ENCODE data around the gene FAM90A1. TPM values are rescaled to one million over a fixed set of nuclear protein-coding genes. Genes with fewer than 3 reads are reported as not detected.
"Not testable (repeated sequence)": the region's sequence is repeated elsewhere in the genome, so short reads cannot be mapped to it uniquely, and the experiment has no call there.

FAM90A1 gene
- total RNA-seq: not detected in 3 replicates
- long read RNA-seq, partial matches to known transcripts: 0 of 1 reads
- long read RNA-seq, other reads (novel, unspliced or antisense): 1 of 1 reads

DNA sequence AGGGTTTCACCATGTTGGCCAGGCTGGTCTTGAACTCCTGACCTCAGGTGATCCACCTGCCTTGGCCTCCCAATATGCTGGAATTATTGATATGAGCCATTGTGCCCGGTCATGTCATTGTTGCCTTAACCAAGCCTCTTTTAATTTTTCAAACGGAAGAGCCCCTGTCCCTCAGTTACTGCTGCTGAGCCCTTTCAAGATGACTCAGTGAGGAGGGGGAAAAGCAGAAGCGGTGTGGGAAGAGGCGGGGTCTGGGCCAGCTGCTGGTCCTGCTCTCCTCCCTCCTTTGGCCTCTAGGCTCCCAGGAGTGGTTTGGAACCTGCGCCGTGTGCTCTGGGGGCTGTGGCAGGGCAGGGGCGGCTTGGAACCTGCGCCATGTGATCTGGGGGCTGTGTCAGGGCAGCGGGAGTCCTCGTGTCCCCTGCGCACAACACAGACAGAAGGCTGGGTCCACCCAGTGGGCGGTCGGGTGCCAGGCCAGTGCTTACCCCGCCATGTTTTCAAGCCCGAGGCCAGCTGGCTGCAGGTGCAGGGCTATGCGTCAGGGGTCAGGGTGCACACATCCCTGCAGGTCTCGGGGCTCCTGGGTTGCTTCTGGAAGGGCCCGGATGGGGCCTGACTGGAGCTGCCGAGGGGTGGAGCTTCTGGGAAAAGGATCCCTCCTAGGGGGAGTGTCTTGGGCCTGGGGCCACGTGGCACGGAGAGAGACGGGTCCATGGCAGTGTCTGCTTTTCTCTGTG lies at the start of gene FAM90A1:
FAM90A1 (minus strand) TSS at position 627 of the 740 bp plus-strand sequence. CDS start 2,786 bp downstream, outside the sequence.
- not testable (repeated sequence) for H3K4me1 Mint-ChIP-seq (ENCODE audit: low read depth); H3K27ac Mint-ChIP-seq (ENCODE audit: unreplicated experiment); H3K36me3 Mint-ChIP-seq (ENCODE audit: low read depth); H3K9me3 Mint-ChIP-seq (ENCODE audit: low read depth); H3K27me3 Mint-ChIP-seq (ENCODE audit: low read depth); H3K4me3 Mint-ChIP-seq (ENCODE audit: unreplicated experiment); DNase-seq (ENCODE audit: low spot score)

DNA sequence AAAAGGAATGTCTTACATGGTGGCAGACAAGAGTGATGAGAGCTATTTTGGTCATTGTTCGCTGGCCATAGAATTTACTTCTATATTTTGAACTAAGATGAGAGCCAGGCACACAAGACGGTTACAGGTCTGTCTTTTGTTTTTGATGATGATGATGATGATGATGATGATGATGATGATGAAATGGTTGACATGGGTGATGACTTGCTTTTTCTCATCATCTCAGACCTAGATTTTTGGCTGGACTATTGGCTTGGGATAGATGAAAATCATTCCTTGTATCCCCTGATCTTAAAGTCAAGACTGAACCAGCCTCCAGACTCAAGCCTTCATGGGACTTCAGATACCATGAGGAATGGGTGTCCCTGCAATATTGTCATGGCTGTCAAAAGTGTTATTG lies 49.0 kb upstream of the FAM90A1 start:
- not testable (repeated sequence) for H3K27me3 Mint-ChIP-seq (ENCODE audit: low read depth); DNase-seq (ENCODE audit: low spot score); H3K4me3 Mint-ChIP-seq (ENCODE audit: unreplicated experiment); H3K4me1 Mint-ChIP-seq (ENCODE audit: low read depth); H3K9me3 Mint-ChIP-seq (ENCODE audit: low read depth); H3K27ac Mint-ChIP-seq (ENCODE audit: unreplicated experiment); H3K36me3 Mint-ChIP-seq (ENCODE audit: low read depth)

DNA sequence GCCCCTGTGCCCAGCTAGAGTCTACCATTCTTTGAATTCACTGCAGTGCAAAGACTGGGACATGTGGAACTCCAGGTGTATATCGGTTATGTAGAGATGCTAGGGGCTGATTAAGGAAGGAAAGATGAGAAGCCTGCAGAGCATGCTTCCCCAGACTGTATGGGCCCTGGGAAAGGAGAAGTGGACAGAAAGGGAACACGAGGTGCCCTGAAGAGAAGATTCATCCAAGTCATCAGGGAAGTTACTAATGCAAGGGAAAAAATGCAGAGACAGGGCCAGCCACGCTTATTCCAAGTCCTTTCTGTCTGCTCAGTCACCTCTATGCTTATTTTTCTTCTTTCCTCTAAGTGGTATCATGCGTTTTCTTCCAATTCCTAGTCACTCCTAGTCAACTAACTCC lies 39.3 kb upstream of the FAM90A1 start:
- not testable (repeated sequence) for H3K36me3 Mint-ChIP-seq (ENCODE audit: low read depth); H3K27me3 Mint-ChIP-seq (ENCODE audit: low read depth); H3K4me1 Mint-ChIP-seq (ENCODE audit: low read depth); H3K27ac Mint-ChIP-seq (ENCODE audit: unreplicated experiment); H3K9me3 Mint-ChIP-seq (ENCODE audit: low read depth); H3K4me3 Mint-ChIP-seq (ENCODE audit: unreplicated experiment); DNase-seq (ENCODE audit: low spot score)

- not testable (repeated sequence) for DNase-seq (ENCODE audit: low spot score); H3K27ac Mint-ChIP-seq (ENCODE audit: unreplicated experiment); H3K4me3 Mint-ChIP-seq (ENCODE audit: unreplicated experiment); H3K9me3 Mint-ChIP-seq (ENCODE audit: low read depth); H3K4me1 Mint-ChIP-seq (ENCODE audit: low read depth); H3K27me3 Mint-ChIP-seq (ENCODE audit: low read depth); H3K36me3 Mint-ChIP-seq (ENCODE audit: low read depth)
These were observed 36.8 kb upstream of the FAM90A1 start for GRCh38 chr12:8264236-8264635.

- not testable (repeated sequence) for DNase-seq (ENCODE audit: low spot score); H3K4me1 Mint-ChIP-seq (ENCODE audit: low read depth); H3K36me3 Mint-ChIP-seq (ENCODE audit: low read depth); H3K4me3 Mint-ChIP-seq (ENCODE audit: unreplicated experiment); H3K27ac Mint-ChIP-seq (ENCODE audit: unreplicated experiment); H3K27me3 Mint-ChIP-seq (ENCODE audit: low read depth); H3K9me3 Mint-ChIP-seq (ENCODE audit: low read depth)
These were observed 33.7 kb upstream of the FAM90A1 start for GRCh38 chr12:8261111-8261554.

DNA sequence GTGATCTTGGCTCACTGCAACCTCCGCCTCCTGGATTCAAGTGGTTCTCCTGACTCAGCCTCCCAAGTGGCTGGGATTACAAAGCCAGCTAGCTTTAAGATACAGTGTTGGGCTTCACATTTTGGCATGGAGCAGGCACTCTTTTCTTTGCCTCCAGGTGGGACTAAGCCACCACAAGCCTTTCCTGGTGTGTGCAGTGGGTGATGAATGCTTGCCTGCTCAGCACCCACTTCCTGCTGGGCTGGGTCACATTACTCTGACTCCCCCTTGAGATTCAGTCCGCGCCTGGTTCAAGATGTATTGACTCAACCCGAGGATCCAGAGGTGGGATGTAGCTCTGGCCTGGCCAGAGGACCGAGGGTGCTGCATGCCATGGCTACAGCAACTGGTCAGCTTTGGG lies 28.9 kb upstream of the FAM90A1 start:
- not testable (repeated sequence) for DNase-seq (ENCODE audit: low spot score); H3K27me3 Mint-ChIP-seq (ENCODE audit: low read depth)

DNA sequence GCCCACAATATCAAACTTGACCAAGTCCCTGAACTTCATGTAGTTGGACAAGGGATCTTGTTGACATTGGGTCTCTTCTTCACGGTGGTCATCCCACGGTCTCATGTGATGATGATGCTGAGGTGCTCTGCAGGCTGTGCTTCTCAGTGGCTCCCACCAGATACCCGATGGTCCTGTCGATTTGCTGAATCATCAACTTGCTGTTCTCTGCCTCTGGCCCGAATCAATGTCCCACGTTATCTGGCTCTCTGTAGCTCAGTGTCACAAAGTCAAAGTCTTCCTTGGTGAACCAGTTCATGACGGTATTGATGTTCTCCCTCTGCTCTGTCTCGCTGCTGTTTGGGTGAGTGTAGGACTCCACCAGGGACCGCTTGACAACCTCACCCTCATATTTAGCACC lies 27.3 kb upstream of the FAM90A1 start:
- not testable (repeated sequence) for DNase-seq (ENCODE audit: low spot score); H3K4me1 Mint-ChIP-seq (ENCODE audit: low read depth); H3K27me3 Mint-ChIP-seq (ENCODE audit: low read depth); H3K4me3 Mint-ChIP-seq (ENCODE audit: unreplicated experiment); H3K27ac Mint-ChIP-seq (ENCODE audit: unreplicated experiment); H3K9me3 Mint-ChIP-seq (ENCODE audit: low read depth); H3K36me3 Mint-ChIP-seq (ENCODE audit: low read depth)

More for the DNA sequence above, 28.9 kb upstream of the FAM90A1 start:
- not testable (repeated sequence) for H3K36me3 Mint-ChIP-seq (ENCODE audit: low read depth); H3K4me1 Mint-ChIP-seq (ENCODE audit: low read depth); H3K9me3 Mint-ChIP-seq (ENCODE audit: low read depth); H3K4me3 Mint-ChIP-seq (ENCODE audit: unreplicated experiment); H3K27ac Mint-ChIP-seq (ENCODE audit: unreplicated experiment)

- not testable (repeated sequence) for H3K27ac Mint-ChIP-seq (ENCODE audit: unreplicated experiment); DNase-seq (ENCODE audit: low spot score); H3K4me3 Mint-ChIP-seq (ENCODE audit: unreplicated experiment); H3K4me1 Mint-ChIP-seq (ENCODE audit: low read depth); H3K36me3 Mint-ChIP-seq (ENCODE audit: low read depth); H3K27me3 Mint-ChIP-seq (ENCODE audit: low read depth); H3K9me3 Mint-ChIP-seq (ENCODE audit: low read depth)
These were observed 24.8 kb upstream of the FAM90A1 start for GRCh38 chr12:8252056-8252818.

DNA sequence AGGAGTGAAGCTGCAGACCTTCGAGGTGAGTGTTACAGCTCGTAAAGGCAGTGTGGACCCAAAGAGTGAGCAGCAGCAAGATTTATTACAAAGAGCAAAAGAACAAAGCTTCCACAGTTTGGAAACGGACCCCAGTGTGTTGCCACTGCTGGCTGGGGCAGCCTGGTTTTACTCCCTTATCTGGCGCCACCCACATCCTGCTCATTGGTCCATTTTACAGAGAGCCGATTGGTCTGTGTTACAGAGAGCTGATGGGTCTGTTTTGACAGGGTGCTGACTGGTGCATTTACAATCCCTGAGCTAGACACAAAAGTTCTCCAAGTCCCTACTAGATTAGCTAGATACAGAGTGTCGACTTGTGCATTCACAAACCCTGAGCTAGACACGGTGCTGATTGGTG lies 24.2 kb upstream of the FAM90A1 start:
- H3K36me3 Mint-ChIP-seq (ENCODE audit: low read depth); H3K4me3 Mint-ChIP-seq (ENCODE audit: unreplicated experiment); DNase-seq (ENCODE audit: low spot score); H3K9me3 Mint-ChIP-seq (ENCODE audit: low read depth); H3K27ac Mint-ChIP-seq (ENCODE audit: unreplicated experiment); H3K27me3 Mint-ChIP-seq (ENCODE audit: low read depth); H3K4me1 Mint-ChIP-seq (ENCODE audit: low read depth): not testable (repeated sequence)

DNA sequence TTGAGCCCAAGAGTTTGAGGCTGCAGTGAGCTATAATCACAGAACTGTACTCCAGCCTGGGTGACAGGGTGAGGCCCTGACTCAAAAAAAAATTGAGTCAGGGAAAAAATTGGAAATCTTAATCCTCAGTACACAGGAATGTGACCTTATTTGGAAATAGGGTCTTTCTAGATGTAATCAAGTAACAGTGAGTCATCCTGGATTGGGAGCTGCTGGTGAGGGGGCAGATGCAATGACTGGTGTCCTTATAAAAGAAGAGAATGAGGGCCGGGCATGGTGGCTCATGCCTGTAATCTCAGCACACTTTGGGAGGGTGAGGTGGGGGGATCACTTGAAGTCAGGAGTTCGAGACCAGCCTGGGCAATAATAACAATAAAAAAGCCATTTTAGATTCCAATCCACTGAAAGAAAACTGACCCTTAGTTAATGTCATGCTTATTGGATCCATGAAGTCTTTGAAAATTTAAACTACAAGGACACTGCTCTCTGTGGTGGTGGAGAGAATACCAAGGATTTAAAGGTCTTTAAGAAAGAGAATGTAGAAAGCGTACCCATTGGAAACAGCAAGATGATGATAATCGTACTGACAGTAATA lies 19.6 kb upstream of the FAM90A1 start:
- H3K27me3 Mint-ChIP-seq (ENCODE audit: low read depth); DNase-seq (ENCODE audit: low spot score); H3K27ac Mint-ChIP-seq (ENCODE audit: unreplicated experiment); H3K36me3 Mint-ChIP-seq (ENCODE audit: low read depth); H3K4me3 Mint-ChIP-seq (ENCODE audit: unreplicated experiment); H3K4me1 Mint-ChIP-seq (ENCODE audit: low read depth); H3K9me3 Mint-ChIP-seq (ENCODE audit: low read depth): not testable (repeated sequence)

DNA sequence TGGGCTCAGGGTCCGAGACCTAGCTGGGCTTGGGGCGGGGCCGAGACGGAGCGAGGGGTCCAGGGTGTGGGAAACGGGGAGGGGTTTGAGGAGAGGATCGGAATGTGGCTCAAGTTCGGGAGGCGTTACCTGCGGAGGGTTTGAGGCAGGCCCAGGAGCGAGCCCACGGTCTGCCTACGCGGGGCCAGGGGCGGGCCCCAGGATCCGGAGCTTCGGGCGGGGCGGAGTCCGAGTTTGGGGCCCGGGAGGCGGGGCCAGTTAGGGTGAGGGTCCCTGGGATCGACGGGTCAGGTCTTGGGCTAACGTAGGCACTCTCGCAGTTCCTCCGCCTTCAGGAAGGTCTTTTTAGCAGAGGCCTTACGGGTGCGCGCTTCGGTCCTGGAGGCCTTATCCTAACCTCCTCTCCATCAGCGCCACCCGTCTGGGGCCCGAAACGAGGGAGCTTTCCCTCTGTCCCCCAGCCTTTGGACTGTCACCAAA lies 16.3 kb upstream of the FAM90A1 start:
- DNase-seq (ENCODE audit: low spot score): not testable (repeated sequence)
- peak overlapping the region; percentile 88 for H3K4me3 Mint-ChIP-seq (ENCODE audit: unreplicated experiment)

GRCh38 chr12:8242880-8243681 lies 15.7 kb upstream of the FAM90A1 start:
- Mint-ChIP-seq H3K27ac (ENCODE audit: unreplicated experiment) (peak overlapping the region; percentile 93), H3K4me3 (ENCODE audit: unreplicated experiment) (peak overlapping the region; percentile 88), H3K4me1 (ENCODE audit: low read depth) (peaks cover 12% of the 10 kb centered on the region)
- H3K27me3 Mint-ChIP-seq (ENCODE audit: low read depth); H3K9me3 Mint-ChIP-seq (ENCODE audit: low read depth); H3K36me3 Mint-ChIP-seq (ENCODE audit: low read depth): not testable (repeated sequence)
- DNase-seq (ENCODE audit: low spot score): peak; percentile 99

More for the DNA sequence above, 16.3 kb upstream of the FAM90A1 start:
- H3K9me3 Mint-ChIP-seq (ENCODE audit: low read depth); H3K27me3 Mint-ChIP-seq (ENCODE audit: low read depth); H3K36me3 Mint-ChIP-seq (ENCODE audit: low read depth): not testable (repeated sequence)
- Mint-ChIP-seq H3K4me1 (ENCODE audit: low read depth) (peaks cover 12% of the 10 kb centered on the region), H3K27ac (ENCODE audit: unreplicated experiment) (peak overlapping the region; percentile 85)

Measured in chondrocyte (in vitro differentiated cells).